GM19328 (cell line): Measurements from ENCODE around the gene NR6A1.

Source experiments
- ATAC-seq: cut with Tn5 transposase; IDR thresholded peaks from one replicate; pipeline ENCODE4 v1.9.1; 2021; ENCODE audit warnings: mild to moderate bottlenecking, moderate library complexity; ENCODE audit not compliant: unreplicated experiment

NR6A1 gene

DNA sequence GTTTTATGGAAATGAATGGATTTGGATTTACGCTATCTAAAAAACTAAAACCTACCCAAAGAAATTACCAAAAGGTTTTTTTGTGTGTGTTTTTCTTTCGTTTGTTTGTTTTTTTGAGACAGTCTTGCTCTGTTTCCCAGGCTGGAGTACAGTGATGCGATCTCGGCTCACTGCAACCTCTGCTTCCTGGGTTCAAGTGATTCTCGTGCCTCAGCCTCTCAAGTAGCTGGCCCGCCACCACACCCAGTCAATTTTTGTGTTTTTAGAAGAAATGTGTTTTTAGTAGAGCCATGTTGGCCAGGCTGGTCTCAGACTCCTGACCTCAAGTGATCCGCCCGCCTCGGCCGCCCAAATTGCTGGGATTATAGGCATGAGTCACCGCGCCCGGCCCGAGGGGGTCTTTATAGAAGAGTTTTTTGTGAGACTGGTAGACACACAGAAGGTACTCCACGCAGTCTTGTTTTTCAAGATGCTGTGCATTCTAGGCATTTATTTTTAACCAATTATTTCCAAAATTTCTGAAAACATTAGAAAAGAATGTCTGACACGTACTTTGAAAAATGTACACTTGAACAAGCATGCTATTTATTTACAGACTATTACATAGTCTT is 75.7 kb downstream of the NR6A1 start:
- no peak for ATAC-seq

DNA sequence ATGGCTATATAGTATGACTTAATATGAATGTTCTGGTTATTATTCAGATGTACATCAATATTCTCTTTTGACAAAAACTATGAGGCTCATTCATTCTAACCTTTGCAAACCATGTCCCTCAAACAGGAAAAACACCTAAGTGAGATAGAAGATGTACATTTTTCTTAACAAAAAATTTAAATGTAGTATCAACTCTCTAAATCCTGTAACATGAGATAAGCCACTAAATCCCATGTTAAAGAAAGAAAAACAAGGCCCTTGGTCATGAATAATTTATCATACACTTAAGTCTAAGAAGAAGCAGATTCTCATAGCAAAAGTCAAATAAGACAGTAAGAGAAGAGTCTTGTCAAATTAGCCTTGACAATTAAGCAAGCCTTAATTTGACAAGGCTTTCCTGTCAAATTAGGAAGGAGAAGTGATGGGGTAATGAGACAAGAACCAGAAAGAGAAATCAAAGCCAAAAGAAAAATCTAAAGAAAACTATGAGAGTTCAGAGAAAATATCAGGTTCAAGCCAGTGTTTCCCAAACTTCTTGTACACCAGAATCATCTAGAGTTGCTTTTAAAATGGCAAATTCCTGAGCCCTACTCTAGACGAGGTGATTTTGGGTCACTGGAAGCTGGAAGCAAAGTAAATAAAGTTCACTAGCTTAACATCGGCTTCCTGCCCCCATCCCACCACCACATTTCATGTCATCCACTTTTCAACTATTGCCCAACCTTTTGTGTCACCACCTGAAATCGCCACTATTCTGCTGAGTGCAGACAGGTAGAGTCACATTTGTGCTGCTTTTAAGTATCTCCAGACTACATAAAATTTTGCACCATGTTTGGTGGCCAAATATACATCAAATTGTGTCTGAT is 76.5 kb downstream of the NR6A1 start:
- ATAC-seq, result no peak

DNA sequence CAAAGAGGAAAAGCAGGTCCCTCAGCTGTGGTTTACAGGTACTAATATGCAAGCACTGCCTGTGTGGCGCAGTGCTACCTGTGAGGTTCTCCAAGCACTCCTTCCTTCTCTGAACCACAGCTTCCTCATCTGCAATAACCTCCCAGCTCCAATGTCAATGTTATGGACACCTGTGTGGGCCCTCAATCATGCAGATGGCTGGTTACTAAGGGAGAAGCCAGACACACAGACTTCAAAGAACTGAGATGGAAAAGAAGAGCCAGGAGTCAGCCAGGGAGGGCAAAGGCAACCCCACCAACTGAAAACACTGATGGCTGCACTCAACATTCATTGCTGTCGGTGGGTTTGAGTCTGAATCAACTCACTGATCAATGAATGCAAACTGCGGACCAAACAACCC is 77.7 kb downstream of the NR6A1 start:
- ATAC-seq, result no peak

- ATAC-seq, result no peak
Measured at GRCh38 chr9:124688238-124688904, 82.7 kb downstream of the NR6A1 start.

DNA sequence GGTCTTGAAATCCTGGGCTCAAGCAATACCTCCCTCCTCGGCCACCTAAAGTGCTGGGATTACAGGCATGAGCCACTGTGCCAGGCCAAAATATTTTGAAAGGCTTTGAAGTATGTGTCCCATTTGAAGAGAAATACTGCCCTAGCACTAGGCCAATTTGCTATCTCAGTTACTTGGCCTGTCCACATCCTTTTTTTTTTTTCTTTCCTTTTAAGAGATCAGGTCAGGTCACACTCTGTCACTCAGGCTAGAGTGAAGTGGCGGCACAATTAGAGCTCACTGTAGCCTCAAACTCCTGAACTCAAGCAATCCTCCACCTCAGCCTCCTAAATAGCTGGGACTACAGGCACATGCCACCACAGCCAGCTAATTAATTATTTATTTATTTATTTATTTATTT is 84.2 kb downstream of the NR6A1 start:
- no peak for ATAC-seq

DNA sequence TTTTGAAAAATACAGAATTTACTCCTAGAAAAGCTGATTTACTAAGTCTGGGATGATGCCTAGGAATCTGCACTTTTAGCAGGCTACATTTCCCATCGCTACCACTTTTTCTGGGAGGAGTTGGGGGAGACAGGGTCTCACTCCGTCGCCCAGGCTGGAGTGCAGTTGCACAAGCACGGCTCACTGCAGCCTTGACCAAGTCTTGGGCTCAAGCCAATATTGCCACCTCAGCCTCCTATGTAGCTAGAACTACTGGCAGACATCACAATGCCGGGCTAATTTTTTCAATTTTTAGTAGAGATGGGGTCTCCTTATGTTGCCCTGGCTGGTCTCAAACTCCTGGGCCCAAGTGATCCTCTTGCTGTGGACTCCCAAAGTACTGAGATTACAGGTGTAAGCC is 85.9 kb downstream of the NR6A1 start:
- no peak for ATAC-seq

DNA sequence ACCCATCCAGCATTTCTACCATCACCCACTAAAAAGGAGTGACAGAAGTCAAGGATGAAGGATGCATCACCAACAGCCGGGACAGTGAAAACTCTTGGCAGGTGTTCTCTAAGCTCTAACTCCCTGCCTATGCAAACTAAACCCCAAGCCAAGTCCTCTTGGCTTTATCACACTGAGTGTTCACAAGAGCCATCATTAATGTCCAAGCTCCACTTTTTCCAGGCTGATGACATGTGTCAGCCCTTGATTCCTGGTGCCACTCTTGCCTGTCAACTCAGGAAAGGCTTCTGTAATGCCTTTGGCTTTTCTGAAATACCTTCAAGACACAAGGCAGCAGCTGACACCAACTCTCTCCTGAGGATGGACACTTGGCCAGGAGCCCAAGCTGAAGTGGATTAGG is 86.9 kb downstream of the NR6A1 start:
- no peak for ATAC-seq

DNA sequence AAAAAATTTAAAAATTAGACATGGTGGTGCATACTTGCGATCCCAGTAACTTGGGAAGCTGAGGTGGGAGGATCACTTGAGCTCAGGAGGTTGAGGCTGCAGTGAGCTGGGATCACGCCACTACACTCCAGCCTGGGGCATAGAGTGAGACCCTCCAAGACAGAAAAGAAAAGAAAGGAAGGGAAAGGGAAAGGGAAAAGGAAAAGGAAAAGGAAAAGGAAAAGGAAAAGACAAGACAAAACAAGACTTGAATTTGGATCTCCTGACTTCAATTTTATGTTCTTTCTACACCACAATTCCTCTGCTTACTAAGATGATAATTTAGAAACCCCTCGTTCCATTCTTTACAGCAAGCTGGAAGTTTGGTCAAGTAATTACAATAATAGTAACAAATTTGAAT is 88.1 kb downstream of the NR6A1 start:
- ATAC-seq, result no peak

DNA sequence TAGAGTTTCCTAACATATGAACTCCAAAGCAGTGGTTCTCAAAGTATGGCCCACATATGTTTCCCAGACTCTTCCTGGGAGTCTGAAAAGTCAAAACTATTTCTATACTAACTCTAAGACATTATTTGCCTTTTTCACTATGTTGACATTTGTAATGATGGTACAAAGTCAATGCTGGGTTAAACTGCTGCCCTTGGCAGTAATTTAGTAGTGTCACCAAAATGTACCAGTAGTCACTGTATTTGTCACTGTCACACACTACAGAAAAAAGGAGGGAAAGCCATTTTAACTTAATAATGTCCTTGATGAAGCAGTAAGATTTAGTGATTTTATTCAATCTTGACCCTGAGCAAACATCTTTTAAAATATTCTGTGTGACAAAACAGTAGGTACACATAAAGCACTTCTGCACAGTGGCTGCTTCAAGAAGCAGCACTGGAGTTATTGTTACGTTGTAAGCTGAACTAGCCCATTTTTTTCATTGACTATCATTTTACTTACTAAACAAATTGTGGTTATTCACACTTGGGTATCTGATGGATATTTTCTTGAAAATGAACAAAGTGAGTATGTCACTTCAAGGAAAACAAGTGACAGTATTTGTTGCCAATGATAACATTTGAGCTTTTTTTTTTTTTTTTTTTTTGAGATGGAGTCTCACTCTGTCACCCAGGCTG is 90.3 kb downstream of the NR6A1 start:
- ATAC-seq, result no peak

DNA sequence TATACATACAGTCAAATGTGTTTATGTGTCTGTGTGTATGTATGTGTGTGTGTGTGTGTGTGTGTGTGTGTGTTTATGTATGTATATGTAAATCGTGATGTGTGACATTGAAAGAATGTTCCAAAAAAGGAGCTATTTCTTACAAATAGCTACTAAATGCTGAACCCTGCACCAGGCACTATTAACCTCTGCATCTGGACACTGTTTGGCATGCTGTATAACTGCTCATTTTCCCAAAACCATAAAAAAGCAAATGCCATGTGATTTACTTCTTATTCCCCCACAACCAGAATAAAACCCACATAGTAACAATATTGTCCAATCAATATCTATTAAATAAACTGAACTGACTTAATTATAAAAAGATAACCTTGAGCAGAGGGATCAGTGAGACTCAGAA is 91.1 kb downstream of the NR6A1 start:
- ATAC-seq, result no peak

GRCh38 chr9:124676159-124676551 is 95.0 kb downstream of the NR6A1 start:
- ATAC-seq, result no peak

- ATAC-seq, result no peak
Measured at GRCh38 chr9:124675261-124676158, 95.6 kb downstream of the NR6A1 start.

DNA sequence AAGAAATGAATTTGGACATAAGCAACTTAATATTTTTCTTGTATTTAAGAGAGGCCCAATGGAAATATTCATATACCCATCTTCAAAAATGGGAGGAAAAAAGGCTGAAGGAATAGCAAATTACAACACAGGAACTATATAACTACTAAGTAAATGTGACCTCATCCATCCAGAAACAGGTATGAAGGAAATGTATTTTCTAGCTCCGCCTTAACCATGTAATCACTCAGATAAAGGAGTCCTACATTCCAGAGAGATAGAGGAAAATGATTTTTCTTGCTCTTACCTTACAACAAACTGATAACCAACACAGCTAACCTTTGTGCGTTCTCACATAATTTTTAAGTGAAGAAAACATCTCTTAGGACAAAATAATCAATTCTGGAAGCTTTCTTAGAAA is 96.5 kb downstream of the NR6A1 start:
- no peak for ATAC-seq

DNA sequence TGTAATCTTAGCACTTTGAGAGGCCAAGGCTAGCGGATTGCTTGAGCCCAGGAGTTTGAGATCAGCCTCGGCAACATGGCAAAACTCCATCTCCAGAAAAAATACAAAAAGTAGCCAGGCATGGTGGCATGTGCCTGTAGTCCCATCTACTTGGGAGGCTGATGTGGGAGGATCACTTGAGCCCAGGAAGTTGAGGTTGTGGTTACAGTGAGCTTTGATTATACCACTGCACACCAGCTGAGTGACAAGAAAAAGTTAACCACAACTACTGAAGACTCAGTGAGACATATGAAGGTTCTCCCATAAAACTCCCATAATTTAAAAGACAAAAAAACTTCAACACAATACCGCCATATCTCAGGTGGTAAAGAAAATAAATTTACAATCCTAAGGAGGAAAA is 98.0 kb downstream of the NR6A1 start:
- no peak for ATAC-seq

DNA sequence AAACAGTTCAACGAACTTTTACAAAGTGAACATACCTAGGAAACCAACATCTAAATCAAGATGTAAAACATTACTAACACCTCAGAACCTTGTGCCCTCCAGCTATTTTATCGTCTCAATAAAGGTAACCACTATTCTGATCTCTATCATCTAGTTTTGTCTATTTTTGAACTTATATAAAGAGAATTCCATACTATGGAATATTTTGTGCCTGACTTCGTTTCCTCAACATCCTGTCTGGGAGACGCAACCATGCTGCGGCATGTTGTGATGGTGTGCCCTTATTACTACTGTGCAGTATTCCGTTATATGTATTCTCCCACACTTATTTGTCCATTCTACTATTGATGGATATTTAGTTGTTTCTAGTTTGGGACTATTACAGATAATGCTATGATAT is 99.2 kb downstream of the NR6A1 start:
- no peak for ATAC-seq

DNA sequence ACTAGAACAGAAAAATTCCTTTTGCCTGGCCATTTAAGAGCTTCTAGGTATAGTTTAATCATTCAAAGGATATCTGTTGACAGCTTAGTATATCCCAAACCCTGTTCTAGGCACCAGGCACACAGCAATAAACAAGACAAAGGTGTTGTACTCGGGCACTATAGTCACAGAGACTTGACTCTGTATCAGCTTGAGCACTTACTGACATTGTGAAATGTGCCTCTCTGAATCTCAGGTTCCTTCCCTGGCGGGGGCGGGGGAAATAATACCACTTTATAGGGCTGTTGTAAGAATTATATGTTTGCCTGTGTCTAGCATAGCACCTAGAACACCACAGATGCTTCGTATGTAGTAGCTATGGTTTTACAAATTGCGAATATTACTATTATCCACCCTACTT is 104.5 kb downstream of the NR6A1 start:
- no peak for ATAC-seq

DNA sequence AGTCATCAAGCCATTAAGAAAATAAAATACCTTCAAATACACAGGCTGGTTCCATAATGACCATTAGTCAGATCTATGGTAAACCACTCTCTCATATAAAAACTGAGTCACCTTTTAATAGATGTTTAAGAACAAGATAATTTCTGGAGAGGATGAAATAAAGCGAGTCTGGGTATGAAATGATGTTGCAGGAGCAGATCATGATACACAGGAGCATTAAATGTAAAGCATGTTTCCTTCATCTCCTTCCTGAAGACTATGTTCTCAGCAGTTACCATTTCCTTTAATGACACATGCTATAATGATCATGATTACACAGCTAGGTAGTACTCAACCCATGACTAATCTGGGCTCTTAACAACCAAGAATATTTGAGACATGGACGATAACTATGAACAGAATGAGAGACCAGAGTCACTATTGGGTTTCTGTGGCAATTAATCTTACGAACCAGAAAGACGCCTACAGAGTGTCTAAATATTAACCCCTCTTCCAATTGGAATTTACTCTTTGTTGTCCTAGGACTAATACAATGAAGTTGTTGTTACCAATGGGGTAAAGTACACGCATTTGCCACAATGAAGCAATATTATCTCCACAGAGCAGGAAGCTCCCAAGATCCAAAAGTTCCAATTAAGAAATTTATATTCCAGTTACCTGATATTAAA is 105.6 kb downstream of the NR6A1 start:
- ATAC-seq, result no peak

DNA sequence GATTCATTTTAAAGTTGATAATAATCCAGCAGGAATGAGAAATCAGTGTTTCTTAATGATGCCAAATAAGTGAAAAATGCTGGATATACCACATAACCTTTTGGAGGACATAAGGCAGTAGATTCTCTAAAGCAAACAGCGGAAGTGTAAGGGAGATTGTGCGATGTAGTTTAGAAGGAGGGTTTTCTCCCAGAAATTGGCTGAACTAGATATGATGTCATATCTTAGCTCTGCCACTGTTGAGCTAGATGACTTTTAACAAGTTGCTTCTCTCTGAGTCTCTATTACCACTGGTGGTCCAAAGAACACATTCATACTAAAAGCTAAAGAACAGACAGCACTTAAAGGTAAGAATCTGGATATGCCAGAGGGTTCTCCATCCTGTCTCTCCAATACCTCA is 107.0 kb downstream of the NR6A1 start:
- no peak for ATAC-seq

DNA sequence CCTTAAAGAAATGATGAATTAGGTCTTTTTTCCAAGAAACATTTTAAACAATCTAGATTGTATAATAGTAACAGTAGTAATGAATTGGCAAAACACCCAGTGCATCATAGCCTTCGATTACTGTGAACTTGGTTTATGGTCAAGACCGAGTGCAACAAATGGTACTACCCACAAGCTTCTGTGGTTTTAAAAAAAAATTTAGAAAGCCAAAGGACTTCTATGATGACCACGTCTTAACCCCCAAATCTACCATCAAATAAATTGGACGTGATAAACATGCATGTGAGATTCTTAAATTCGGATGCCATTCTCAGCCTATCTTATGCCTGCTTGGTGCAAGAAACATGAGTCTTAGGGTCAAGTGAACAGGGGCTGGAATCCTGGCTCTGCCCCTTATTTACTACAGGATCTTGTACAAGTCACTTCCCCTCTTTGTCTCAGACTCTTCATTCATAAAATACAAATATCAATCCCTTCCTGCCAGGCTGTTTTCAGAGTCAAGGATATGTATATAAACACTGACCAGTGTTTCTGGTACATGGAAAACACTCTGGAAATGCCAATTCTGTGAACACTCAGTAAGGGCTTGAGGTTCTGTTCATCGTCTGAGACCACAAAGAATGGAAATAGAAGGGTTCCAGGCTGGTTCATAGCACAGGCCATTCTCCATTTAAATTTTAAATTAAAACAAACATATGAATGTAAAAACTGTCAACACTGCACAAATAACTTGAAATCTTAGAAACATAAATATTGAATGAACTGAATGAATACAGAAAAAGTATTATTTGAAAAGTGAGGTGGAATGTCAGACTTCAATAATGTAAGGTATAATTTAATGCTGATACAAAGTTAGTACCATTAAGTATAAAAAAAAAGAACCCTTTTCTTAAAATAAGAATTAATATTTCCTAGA is 107.8 kb downstream of the NR6A1 start:
- ATAC-seq, result no peak
